Epithelial cell of esophagus (primary cell): ENCODE data around the gene SAP30.

Experiments used
- DNase-seq: peaks from one replicate; pipeline ENCODE4 v3.0.0; 2010; ENCODE audit warnings: low read depth
- H3K4me3 ChIP-seq: 2 replicates; pipeline ENCODE4 v1.5.1; 2011; ENCODE audit warnings: mild to moderate bottlenecking, low read length, control low read depth
- CTCF ChIP-seq: IDR thresholded peaks from 2 replicates; pipeline ENCODE4 v1.5.1; 2011; ENCODE audit warnings: low read depth, mild to moderate bottlenecking, low read length, control low read depth, inconsistent platforms; ENCODE audit not compliant: insufficient read depth; ENCODE audit errors: missing control alignments

Gene SAP30

GRCh38 chr4:173382349-173382748 is 11.6 kb downstream of the SAP30 start:
- no peak overlapping the region for H3K4me3 ChIP-seq
- DNase-seq: no peak
- no peak for TF ChIP-seq CTCF

DNA sequence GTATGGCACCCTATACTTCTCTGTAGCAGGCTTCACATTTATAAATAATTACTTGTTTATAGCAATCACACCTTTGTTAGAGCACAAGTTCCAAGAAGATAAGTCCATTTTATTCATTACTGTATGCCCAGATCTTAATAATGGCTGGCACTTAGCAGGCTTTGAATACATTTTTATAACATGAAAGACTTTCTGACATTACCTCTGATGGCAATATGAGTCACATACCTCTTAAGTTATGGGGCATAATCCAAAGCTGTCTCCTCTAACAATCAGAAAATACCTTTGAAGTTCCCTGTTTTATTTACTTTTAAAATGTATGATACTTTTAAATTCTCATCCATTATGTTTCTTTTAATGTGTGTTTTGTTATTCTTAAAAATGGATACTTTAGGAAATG is 16.0 kb downstream of the SAP30 start:
- DNase-seq: peak; percentile 8
- no peak overlapping the region for H3K4me3 ChIP-seq
- no peak for TF ChIP-seq CTCF

- no peak for TF ChIP-seq CTCF
- DNase-seq: no peak
- H3K4me3 ChIP-seq: no peak overlapping the region
These were observed 20.9 kb downstream of the SAP30 start for GRCh38 chr4:173391701-173392100.

GRCh38 chr4:173397604-173398003 is 26.9 kb downstream of the SAP30 start:
- DNase-seq: no peak
- H3K4me3 ChIP-seq: no peak overlapping the region
- no peak for TF ChIP-seq CTCF

GRCh38 chr4:173398220-173398619 is 27.5 kb downstream of the SAP30 start:
- no peak overlapping the region for H3K4me3 ChIP-seq
- TF ChIP-seq CTCF: no peak
- DNase-seq: no peak

- no peak within 1 kb of the TSS for H3K4me3 ChIP-seq
- TF ChIP-seq CTCF: no peak
- no peak for DNase-seq
These were observed 28.1 kb downstream of the SAP30 start, which contains the start of gene SCRG1 for GRCh38 chr4:173398779-173399415. SCRG1 (minus strand) TSS chr4:173399116; CDS start chr4:173391414, 7,702 bp downstream.

- DNase-seq: no peak
- TF ChIP-seq CTCF: no peak
- no peak overlapping the region for H3K4me3 ChIP-seq
These were observed 30.3 kb downstream of the SAP30 start for GRCh38 chr4:173401063-173401462.
